Posterior vena cava (tissue), 2 donors: ENCODE measurements around the gene GTPBP4. TPM values are rescaled to one million over a fixed set of nuclear protein-coding genes. Genes with fewer than 3 reads are reported as not detected.
A peak's percentile ranks its signal among the peaks of the same experiment; 100 is the strongest.

Source experiments
- DNase-seq: peaks from one replicate; pipeline ENCODE4 v3.0.0-alpha.2; 2020; ENCODE audit warnings: low spot score
- intact Hi-C, 2 donors: fragments of 100-400 bp; cut with DNase I; formaldehyde crosslinking; loops; one replicate each; pipeline versions ENCODE4 v1.14.1 to v1.14.2; 2022 to 2023
- long read RNA-seq, 2 donors: library from polyadenylated mRNA; unstranded; transcript quantifications; one replicate each; pipeline ENCODE4 v2.0.0, GENCODE V29; 2020 to 2021
- total RNA-seq, 2 donors: library from RNA; stranded (reverse); fragmentation: NEBNext Ultra II Directional; extraction: Animal tissue kit (Norgen Biotek cat#: 25700); gene quantifications; one replicate each; pipeline ENCODE4 v1.2.1, GENCODE V29; 2021
- donor health status: DM: yes; HTN: yes; CAD: no.
- donor health status: DM: yes; HTN: yes; CAD: no.

GTPBP4 gene
- total RNA-seq: 10 to 100 TPM; 35.3 to 42.3 TPM
- long read RNA-seq, donor 1, full-length matches to known transcripts: 10 of 17 reads
- long read RNA-seq, donor 1, partial matches to known transcripts: 4 of 17 reads
- long read RNA-seq, donor 1, other reads (novel, unspliced or antisense): 3 of 17 reads
- long read RNA-seq, donor 2, full-length matches to known transcripts: 33 of 190 reads
- long read RNA-seq, donor 2, partial matches to known transcripts: 146 of 190 reads
- long read RNA-seq, donor 2, other reads (novel, unspliced or antisense): 11 of 190 reads

- intact Hi-C loops: no loop called here
- peak; percentile 100 for DNase-seq
These were observed at the start of gene GTPBP4 for GRCh38 chr10:987870-988666. Gene GTPBP4, plus strand, starts transcription at chr10:988434. Its CDS starts 46 bp downstream, at chr10:988480.

GRCh38 chr10:938941-939678 lies 49.1 kb upstream of the GTPBP4 start:
- DNase-seq: no peak
- intact Hi-C loops: no loop called here

GRCh38 chr10:943334-944033 lies 44.8 kb upstream of the GTPBP4 start:
- no peak for DNase-seq
- intact Hi-C loops: no loop called here

GRCh38 chr10:944034-944831 lies 44.0 kb upstream of the GTPBP4 start:
- intact Hi-C loops: no loop called here
- DNase-seq: peak; percentile 92

- intact Hi-C loops: no loop called here
- no peak for DNase-seq
These were observed 42.5 kb upstream of the GTPBP4 start for GRCh38 chr10:945778-946177.

- intact Hi-C loops: no loop called here
- no peak for DNase-seq
These were observed 41.2 kb upstream of the GTPBP4 start for GRCh38 chr10:947051-947450.

- DNase-seq: no peak
- intact Hi-C loops: no loop called here
These were observed 40.4 kb upstream of the GTPBP4 start for GRCh38 chr10:947881-948280.

- no peak for DNase-seq
- intact Hi-C loops: no loop called here
These were observed 39.9 kb upstream of the GTPBP4 start for GRCh38 chr10:948347-948746.

- intact Hi-C loops: no loop called here
- DNase-seq: peak; percentile 58
These were observed 38.8 kb upstream of the GTPBP4 start for GRCh38 chr10:949446-949845.

GRCh38 chr10:953836-954235 lies 34.4 kb upstream of the GTPBP4 start:
- intact Hi-C loops: no loop called here
- peak; percentile 70 for DNase-seq

- peak; percentile 76 for DNase-seq
- intact Hi-C loops: no loop called here
These were observed 33.8 kb upstream of the GTPBP4 start for GRCh38 chr10:954396-954795.

- DNase-seq: peak; percentile 20
- intact Hi-C loops: no loop called here
These were observed 33.0 kb upstream of the GTPBP4 start for GRCh38 chr10:955127-955819.

GRCh38 chr10:955820-956217 lies 32.4 kb upstream of the GTPBP4 start:
- intact Hi-C loops: no loop called here
- peak; percentile 34 for DNase-seq

- DNase-seq: peak; percentile 32
- intact Hi-C loops: no loop called here
These were observed 30.1 kb upstream of the GTPBP4 start for GRCh38 chr10:958106-958505.

GRCh38 chr10:958856-959255 lies 29.4 kb upstream of the GTPBP4 start:
- peak; percentile 52 for DNase-seq
- intact Hi-C loops: no loop called here

- no peak for DNase-seq
- intact Hi-C loops: no loop called here
These were observed 25.9 kb upstream of the GTPBP4 start for GRCh38 chr10:962342-962741.

GRCh38 chr10:963186-963585 lies 25.0 kb upstream of the GTPBP4 start:
- intact Hi-C loops: no loop called here
- DNase-seq: peak; percentile 6

- intact Hi-C loops: no loop called here
- DNase-seq: peak; percentile 13
These were observed 24.6 kb upstream of the GTPBP4 start for GRCh38 chr10:963655-964054.
